Measurements from ENCODE around the gene HDGFL3.
"Not testable (repeated sequence)": the region's sequence is repeated elsewhere in the genome, so short reads cannot be mapped to it uniquely, and the experiment has no call there.

HDGFL3 gene

GRCh38 chr15:83192742-83193141, 14.9 kb downstream of the HDGFL3 start:
- DNase-seq, result no peak

DNA sequence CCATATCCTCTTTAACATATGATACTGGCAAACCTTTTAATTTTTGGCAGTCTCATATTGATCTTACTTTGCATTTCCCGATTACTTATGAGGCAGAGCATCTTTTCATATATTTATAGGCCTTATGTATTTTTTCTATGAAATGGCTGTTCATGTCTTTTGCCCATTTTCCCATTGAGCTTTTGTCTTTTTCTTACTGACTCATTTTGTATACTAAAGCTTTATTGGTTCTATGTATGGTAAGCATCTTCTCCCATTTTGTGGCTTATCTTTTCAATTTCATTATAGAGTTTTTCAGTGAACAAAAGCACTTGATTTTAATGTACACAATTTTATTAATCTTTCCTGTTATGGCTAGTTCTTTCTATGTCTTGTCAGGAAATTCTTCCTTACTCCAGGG, 17.2 kb downstream of the HDGFL3 start:
- DNase-seq, result no peak

DNA sequence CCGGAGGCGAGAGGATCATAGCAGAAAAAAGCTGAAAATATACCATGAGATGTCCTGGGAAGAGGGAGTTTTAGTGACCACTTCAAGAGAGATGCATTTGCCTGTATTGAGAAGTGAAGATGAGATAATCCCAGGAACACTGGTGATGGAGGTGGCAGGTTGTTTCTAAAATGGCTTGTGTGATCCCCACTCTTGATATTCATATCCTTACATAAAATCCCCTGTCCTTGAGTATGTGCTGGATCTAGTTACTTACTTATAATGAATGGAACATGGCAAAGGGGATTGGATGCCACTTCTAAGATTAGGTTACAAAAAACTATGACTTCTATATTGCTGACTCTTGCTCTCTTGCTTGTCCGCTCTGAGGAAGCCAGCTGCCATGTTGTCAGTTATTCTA, 22.1 kb downstream of the HDGFL3 start:
- DNase-seq, result no peak

DNA sequence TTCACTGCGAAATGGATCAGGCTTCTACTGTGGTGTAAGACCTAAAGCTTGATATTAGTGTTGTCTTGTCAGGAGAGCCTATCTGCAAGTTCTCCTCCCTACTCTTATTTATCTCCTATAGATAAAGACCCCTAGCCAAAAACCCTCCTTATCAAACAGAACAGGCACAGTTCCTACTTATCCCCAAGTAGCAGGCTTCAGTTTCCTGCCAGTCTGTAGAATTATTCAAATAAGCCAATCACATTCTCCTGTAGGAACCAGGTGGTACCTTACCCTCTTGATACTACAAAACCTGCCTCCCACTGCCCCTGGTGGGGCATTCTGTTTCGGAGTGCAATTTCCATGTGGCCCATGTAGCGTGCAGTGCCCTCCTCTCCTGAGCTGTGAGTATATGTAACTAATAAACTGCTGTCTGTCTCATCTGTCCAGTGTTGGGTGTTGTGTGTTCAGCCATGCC, 28.7 kb downstream of the HDGFL3 start:
- no peak for DNase-seq

DNA sequence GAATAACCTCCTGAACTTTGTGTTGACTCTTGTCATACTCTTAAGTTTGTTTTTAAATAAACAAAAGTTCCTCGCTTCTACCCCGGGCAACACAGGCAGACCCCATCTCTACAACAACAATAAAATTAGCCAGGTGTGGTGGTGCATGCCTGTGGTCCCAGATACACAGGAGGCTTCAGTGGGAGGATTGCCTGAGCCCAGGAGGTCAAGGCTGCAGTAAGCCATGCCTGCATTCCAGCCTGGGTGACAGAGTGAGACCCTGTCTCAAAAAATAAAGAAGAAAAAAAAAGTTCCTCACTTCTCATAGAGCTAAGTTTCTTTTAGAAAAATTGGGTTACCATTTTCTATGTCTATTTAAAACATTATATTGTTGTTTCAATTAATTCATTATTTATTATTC, 29.2 kb downstream of the HDGFL3 start:
- DNase-seq, result no peak

DNA sequence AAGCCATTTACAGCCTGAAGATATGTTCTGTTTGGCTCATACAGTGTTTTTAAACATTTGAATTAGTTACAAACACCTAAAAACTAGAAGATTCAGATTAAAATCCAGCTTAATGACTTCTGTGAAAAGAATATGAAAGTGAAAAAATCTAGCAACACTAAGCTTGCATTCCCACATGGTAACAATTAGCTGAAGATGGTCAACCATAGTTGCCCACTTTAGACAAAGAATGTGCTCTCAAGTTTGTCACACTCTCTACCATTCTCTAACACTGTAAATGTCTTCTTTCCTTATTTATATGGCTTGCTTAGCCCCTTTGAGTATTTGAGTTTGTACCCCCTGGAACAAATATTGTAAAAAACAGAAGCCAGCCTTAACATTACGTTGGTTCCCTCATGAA, 32.7 kb downstream of the HDGFL3 start:
- no peak for DNase-seq

DNA sequence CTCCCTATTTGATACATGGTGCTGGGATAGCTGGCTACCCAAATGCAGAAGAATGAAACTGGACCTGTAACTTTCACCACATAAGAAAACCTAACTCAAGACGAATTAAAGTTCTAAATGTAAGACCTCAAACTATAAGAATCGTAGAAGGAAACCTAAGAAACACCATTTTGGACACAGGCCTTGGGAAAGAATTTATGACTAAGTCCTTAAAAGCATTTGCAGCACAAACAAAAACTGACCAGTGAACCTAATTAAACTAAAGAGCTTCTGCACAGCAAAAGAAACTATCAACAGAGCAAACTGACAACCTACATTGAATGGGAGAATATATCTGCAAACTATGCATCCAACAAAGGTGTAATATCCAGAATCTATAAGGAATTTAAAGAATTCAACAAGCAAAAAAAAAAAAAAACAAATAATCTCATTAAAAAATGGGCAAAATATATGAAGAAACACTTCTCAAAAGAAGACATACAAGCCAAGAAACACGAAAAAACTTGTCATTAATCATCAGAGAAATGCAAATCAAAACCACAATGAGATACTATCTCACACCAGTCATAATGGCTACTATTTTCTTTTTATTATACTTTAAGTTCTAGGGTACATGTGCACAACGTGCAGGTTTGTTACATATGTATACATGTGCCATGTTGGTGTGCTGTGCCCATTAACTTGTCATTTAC, 37.0 kb downstream of the HDGFL3 start:
- DNase-seq, result no peak

DNA sequence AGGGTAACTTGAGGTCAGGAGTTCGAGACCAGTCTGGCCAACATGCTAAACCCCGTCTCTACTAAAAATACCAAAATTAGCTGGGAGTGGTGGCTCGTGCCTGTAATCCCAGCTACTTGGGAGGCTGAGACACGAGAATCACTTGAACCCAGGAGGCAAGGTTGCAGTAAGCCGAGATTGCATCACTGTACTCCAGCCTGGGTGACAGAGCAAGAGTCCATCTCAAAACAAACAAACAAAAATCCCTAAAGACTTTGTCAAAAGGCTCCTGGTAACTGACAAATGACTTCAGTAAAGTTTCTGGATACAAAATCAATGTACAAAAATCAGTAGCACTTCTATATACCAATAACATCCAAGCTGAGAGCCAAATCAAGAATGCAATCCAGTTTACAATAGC, 38.0 kb downstream of the HDGFL3 start:
- DNase-seq, result not testable (repeated sequence)

- DNase-seq, result no peak
These were observed 40.8 kb downstream of the HDGFL3 start for GRCh38 chr15:83166830-83167229.

GRCh38 chr15:83166218-83166617, 41.4 kb downstream of the HDGFL3 start:
- DNase-seq, result no peak

DNA sequence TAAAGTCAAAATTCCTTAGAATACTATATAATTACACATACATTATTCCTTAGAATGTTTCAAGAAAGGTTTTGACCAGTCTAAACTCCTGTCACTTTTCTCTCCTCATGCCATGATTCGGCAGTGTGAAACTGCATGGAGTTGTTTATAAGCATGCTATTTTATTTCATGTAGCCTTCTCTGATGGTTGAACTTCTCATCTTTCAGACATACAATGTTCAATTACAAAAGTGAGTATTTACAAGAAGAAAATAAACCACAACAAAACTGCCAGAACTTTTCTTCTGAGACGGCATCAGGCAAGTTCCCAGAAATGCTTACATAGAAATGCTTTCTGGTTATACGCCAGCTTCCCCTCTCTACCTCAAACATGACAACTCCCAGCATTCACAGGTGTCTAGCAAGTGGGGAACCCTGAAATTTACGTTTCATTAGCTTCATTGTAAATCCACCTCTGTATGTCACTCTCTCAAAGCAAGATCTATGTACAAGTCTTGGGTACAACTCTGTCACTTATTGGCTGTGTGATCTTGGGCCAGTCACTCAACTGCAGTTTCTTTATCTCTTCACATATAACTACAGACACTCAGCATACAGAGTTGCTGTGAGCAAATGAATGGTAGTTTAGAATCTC, 42.7 kb downstream of the HDGFL3 start:
- DNase-seq, result no peak

- DNase-seq, result no peak
These were observed 43.4 kb downstream of the HDGFL3 start for GRCh38 chr15:83164111-83164770.

- no peak for DNase-seq
These were observed 44.6 kb downstream of the HDGFL3 start for GRCh38 chr15:83163032-83163431.

GRCh38 chr15:83160741-83161140, 46.9 kb downstream of the HDGFL3 start:
- DNase-seq, result no peak

DNA sequence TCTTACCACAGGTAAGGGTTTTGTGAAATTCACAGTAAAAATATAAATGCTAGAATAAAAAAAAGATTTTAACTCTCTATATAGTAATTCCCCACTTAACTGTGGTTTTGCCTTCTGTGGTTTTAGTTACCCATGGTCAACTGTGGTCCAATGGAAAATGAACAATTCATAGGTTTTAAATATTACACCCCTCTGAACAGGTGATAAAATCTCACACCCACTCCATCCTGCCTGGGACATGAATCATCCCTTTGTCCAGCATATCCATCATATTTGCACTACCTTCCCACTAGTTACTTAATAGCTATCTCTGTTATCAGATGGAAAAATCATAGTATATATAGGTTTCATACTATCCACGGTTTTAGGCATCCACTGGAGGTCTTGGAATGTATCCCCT, 49.2 kb downstream of the HDGFL3 start:
- DNase-seq, result no peak

DNA sequence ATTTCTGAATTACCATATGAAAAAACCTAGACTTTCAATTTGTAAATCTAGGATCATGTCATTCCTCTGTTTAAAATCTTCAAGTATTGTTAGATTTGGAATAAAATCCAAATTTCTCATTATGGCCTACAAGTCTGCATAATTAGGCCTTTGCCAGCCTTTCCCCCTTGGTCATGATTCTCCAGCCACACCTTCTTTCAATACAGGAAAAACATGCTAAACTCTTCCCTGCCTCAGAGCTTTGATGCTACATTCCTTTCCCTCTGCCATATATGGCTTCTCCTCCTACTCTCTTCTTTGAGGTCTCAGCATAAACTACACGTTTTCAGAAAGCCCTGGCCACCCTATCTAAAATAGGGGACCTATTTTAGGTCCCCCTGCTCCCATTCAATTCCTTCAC, 51.7 kb downstream of the HDGFL3 start:
- DNase-seq, result no peak

GRCh38 chr15:83153288-83153687, 54.3 kb downstream of the HDGFL3 start:
- no peak for DNase-seq

- no peak for DNase-seq
These were observed 62.9 kb downstream of the HDGFL3 start for GRCh38 chr15:83144771-83145170.

DNA sequence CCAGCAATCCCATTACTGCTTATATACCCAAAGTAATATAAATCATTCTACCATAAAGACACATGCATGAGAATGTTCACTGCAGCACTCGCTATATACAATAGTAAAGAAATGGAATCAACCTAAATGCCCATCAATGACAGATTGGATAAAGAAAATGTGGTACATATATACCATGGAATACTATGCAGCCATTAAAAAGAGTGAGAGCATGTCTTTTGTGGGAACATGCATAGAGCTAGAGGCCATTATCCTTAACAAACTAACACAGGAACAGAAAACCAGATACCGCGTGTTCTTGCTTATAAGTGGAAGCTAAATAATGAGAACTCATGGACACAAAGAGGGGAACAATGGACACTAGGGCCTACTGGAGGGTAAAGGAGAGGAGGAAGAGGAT, 65.5 kb downstream of the HDGFL3 start:
- not testable (repeated sequence) for DNase-seq

- DNase-seq, result no peak
These were observed 74.6 kb downstream of the HDGFL3 start for GRCh38 chr15:83132861-83133523.

GRCh38 chr15:83129791-83130190, 77.8 kb downstream of the HDGFL3 start:
- DNase-seq, result no peak

- no peak for DNase-seq
These were observed 80.0 kb downstream of the HDGFL3 start for GRCh38 chr15:83127547-83128150.

DNA sequence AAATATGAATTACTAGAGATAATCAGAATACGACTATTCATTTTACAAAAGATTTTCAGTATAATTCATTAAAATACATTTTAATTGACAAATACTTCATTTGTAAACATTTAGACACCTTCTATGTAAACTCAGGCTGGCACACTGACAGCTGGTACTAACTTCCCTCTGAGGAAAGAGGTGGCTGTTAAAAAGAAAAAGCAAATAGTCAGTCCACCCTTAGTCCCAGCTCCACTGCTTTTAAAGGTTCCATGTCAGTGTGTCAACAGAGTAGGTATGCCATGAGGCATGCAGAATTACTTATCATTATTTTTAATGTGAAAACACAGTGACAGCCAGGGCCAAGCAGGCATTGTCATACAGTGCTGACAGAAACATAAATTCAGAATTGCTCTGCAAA, 84.1 kb downstream of the HDGFL3 start:
- DNase-seq, result no peak
